Nephron (organoid): Measurements from ENCODE around the gene P2RX3.

Experiments
- H3K27ac Mint-ChIP-seq, 3 experiments: 2 replicates each; pipeline ENCODE4 v1.8.0; 2020; ENCODE audit warnings: mixed read lengths in 3 of 3, mild to moderate bottlenecking in 2 of 3, moderate library complexity in 1 of 3
- H3K27me3 Mint-ChIP-seq: 2 replicates; pipeline ENCODE4 v1.8.0; 2021; ENCODE audit warnings: low read depth, mild to moderate bottlenecking, moderate library complexity, mixed read lengths
- H3K36me3 Mint-ChIP-seq: 2 replicates; pipeline ENCODE4 v1.8.0; 2020; ENCODE audit warnings: low read depth, mixed read lengths
- H3K4me1 Mint-ChIP-seq: 2 replicates; pipeline ENCODE4 v1.8.0; 2020; ENCODE audit warnings: mixed read lengths
- H3K4me3 Mint-ChIP-seq, 3 experiments: 2 replicates each; pipeline ENCODE4 v1.8.0; 2020; ENCODE audit warnings: mild to moderate bottlenecking in 3 of 3, mixed read lengths in 3 of 3, moderate library complexity in 2 of 3
- H3K9me3 Mint-ChIP-seq: 2 replicates; pipeline ENCODE4 v1.8.0; 2020; ENCODE audit warnings: mixed read lengths
- CTCF ChIP-seq, 3 experiments: fragments of 200-600 bp; sonication (generic); IDR thresholded peaks; one replicate each; pipeline ENCODE4 v1.5.0; 2021; ENCODE audit warnings: antibody characterized with exemption in 3 of 3; ENCODE audit not compliant: unreplicated experiment in 3 of 3

P2RX3 gene

GRCh38 chr11:57421066-57421465 is 82.9 kb downstream of the P2RX3 start:
- no peak for TF ChIP-seq CTCF (IDR thresholded peaks at IDR 0.05; ENCODE audit: unreplicated experiment in 3 of 3)
- Mint-ChIP-seq H3K27ac (no peak overlapping the region), H3K4me3 (no peak overlapping the region), H3K36me3 (peaks cover 34% of the 10 kb centered on the region), H3K27me3 (no peaks in the 10 kb centered on the region), H3K9me3 (no peaks in the 10 kb centered on the region), H3K4me1 (peaks cover 7% of the 10 kb centered on the region)

DNA sequence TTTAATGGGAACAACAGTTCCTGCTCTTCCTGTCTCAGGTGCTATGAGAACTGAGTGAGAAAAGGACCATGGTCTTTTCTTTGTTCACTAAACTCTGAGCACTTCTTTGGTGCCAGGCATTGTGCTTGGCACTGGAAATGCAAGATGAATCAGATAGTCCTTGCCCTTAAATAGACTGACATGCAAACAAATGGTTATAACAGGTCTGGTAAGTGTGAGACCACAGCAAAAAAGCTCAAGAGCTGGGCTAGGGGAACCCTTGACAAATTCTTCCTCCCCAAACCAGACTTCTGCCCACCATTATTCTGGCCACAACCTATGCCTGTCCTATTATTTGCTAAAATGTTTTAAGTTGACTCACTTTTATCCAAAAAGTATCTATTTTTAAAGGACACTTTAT is 83.7 kb downstream of the P2RX3 start:
- Mint-ChIP-seq H3K27me3 (no peaks in the 10 kb centered on the region), H3K4me1 (peaks cover 12% of the 10 kb centered on the region), H3K9me3 (no peaks in the 10 kb centered on the region), H3K27ac (no peak overlapping the region), H3K36me3 (peaks cover 29% of the 10 kb centered on the region), H3K4me3 (no peak overlapping the region)
- TF ChIP-seq CTCF (IDR thresholded peaks at IDR 0.05; ENCODE audit: unreplicated experiment in 3 of 3): no peak
